Activated CD4-positive, alpha-beta T cell treated with anti-CD3 and anti-CD28 coated beads for 24 hours (primary cell): ENCODE data around the gene NACC2.
"Not testable (repeated sequence)": the region's sequence is repeated elsewhere in the genome, so short reads cannot be mapped to it uniquely, and the experiment has no call there.

ENCODE experiments used
- DNase-seq, 2 donors: peaks; one replicate each; pipeline ENCODE4 v3.0.0-alpha.2; 2020; ENCODE audit warnings: low read depth in 2 of 2

Gene NACC2

DNA sequence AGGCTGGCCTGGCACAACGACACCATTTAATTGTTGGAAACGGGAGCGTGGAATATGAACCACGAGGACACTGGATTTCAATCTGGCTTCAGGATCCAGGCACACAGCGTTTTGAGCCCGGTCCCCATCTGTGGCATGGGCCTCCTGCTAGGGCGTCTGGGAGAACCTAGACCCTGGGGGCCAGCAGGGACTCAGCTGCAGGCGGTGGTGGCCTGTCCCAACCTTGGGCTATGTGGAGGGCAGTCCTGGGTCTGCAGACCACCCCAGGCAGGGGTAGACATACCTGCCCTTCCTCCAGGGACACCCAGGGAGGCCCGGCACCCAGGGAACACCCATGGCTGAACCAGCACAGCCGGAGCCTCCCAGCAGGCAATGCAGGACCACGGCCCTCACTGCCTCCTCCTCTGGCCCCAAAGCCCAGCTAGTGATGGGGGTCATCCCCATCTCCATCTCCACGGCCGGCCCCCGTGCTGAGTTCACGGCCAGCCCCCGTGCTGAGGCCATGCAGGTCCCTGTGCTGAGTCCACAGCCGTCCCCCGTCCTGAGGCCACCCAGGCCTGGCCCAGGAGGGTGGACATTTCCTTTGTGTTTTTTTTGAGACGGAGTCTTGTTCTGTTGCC, 115.4 kb downstream of the NACC2 start:
- DNase-seq, result no peak

DNA sequence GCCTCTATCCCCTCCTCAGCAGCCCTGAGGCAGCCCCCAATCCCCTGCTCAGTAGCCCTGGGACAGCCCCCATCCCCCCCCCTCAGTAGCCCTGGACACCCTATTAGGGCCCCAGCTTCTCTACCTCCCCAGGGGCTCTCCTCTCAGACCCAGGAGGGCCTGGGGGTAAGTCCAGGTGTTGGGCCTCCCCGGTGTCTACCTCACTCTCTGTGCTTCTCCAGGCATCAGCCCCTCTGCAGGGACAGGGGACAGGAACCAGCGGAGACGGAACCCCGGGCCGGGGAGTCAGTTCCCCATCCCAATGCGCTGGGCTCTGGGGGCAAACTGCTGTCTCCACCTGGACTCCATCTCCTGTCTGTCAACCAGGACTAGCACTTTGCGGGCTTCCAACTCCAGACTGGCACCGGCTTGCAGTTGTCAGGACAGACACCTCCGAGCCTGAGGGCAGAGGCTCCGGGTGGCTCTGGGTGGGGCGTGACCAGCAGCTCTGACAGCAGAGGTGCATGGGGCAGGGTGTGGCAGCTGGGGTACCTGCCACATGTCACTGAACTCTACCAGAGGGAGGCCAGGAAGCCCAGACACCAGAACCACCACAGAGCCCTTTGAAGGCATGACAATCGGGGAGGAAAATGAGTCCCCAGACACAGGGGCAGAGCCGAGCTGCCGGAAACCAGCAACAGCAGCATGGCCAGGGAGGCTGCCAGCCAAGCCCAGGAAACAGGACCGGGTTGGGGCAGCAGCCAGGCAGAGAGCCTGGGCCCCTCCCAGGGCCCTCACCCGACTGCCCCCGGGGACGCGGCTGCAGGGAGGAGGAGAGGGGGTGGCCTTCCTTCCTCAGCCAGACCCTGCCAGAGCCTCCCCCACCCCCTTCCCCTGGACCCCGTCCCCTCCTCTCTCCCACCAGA, 116.2 kb downstream of the NACC2 start:
- no peak for DNase-seq

DNA sequence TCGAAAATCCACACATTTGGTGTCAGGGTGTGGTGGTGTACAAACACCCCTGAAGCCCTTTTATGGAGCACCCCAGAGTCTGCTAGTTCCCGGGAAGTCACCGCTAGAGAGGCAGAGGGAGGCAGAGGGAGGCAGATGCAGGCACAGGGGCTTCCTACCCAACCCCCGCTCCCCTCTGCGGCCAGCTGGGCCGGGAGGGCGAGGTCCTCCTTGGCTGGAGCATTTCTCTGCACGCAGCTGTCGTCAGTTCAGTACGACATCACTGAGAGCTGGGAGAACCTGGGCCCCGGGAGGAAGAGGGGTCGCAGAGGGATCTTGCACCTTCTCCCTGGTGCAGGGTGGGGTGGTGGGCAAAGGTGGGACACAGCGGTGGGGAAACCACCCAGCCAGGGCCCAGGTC, 118.1 kb downstream of the NACC2 start:
- no peak for DNase-seq

DNA sequence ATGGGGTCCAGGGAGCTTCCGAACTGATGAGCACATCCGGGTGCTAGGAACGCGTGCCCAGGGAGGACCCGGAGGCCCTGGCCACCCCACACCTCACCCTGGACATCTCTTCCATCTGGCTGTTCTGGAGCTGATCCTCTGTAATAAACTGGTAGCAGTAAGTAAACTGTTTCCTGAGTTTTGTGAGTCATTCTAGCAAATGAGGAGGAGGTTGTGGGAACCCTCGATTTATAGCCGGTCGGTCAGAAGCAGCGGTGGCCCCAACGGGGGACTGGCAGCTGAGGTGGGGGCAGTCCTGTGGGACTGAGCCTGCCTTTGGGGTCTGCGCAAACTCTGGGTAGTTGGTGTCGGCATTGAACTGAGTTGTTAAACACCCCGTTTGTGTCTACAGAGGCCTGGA, 118.6 kb downstream of the NACC2 start:
- no peak for DNase-seq

DNA sequence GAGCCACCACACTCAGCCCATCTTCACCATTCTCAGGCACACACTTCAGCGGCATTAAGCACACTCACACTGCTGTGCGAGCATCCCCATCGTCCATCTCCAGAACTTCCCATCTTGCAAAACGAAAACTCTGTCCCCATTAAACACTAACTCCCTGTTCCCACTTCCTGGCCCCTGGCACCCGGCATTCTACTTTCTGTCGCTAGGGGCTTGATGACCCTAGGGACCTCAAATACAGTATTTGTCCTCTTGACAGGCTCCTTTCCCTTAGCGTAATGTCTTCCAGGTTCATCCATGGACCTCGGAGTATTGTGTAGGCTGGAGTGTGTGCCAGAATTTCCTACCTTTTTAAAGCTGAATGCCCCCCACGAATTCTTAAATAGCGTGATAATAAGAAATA, 119.3 kb downstream of the NACC2 start:
- DNase-seq, result no peak

DNA sequence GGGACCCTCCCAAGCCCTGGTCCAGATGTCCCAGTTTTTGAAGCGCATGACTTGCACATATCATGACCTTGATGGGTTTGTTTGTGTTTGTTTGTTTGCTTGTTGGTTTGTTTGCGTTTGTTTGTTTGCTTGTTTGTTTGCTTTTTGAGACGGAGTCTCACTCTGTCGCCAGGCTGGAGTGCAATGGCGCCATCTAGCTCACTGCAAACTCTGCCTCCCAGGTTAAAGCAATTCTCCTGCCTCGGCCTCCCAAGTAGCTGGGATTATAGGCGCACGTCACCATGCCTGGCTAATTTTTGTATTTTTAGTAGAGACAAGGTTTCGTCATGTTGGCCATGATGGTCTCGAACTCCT, 120.9 kb downstream of the NACC2 start:
- DNase-seq, result no peak

DNA sequence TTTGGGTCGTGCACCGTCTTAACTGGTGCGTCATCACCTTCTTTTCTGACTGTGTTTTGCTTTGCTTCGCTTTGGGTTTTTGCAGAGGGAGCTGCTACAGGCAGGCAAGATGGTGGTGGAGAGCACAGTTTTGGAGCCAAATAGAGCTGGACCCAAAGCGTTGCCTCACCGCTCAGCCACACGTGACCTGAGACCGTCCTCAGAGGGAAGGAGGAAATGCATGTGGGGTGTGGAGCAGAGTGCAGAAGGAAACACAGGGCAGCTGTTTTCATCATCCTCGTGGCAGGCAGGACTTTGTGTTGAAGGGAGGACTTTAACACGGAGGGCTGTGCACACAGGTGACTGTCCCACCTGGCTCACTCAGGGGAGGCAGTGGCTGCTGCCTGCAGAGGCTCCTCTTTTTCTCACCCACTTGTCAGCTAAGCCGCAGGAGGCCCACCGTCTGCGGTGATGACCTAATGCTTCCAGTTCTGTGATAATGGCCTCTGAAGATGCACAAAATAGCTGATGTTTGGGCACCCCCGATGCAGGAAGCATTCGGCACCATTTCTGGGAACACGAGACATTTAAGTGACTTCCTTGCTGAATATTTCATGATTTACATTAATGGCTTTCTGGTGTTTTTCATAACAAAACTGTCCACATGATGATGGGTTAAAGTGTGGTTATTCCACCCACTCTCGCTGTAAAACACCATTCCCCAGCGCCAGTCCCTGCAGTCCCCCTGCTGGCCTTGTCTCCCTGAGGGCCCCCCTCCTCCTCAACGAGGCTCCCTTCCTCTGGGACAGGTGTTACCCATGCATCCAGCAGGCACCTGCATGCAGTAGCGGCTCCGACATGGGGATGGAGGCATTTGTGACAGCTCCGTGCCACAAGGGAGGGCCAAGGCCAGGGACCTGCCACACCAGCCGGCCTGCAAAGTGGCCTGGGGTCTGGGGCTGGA, 121.5 kb downstream of the NACC2 start:
- no peak for DNase-seq

DNA sequence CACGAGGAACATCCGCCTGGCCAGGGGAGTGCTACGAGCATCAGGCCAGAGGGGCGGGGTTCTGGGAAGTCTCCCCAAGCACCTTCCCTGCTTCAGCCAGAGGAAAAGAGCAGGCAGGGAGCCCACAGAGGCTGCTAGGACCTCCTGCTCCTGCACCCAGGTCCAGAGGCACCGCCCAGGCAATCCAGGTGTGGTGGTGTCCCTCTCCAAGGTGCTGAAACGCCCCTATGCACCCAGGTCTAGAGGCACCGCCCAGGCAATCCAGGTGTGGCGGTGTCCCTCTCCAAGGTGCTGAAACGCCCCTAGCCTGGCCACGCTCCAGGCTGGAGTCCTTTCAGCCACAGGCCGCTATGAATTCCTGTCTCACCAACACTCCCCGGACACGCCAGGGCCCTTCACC, 123.2 kb downstream of the NACC2 start:
- no peak for DNase-seq

DNA sequence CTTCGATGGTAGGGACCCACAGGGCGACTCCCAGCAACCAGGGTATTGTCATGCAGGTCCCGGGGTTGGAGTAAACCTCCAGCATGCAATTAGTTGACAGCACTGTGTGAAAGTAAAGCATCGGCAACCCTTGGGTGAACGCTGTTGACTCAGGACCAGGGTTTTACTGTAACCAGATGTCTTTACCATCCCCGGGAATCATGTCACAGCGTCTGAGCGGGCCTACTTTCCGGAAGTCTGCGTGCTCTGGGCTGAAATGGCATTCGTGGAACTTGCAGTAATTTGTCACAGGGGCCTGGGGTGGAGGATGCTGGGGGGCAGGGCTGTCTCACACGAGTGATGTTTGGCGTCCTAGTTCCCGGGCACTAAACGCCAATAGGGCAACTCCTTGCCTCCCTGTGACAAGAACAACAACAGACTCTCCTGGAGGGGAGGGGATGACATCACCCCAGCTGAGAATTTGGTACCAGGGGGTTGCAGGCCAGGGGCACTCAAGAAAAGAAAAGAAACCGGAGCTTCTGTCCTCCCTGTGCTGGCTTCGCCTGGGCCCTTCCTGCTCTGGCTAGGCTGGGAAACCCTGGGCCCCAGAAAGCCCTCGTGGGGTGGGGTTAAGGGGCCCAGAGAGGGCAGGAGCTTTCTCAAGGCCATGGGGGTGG, 123.8 kb downstream of the NACC2 start:
- DNase-seq, result no peak

DNA sequence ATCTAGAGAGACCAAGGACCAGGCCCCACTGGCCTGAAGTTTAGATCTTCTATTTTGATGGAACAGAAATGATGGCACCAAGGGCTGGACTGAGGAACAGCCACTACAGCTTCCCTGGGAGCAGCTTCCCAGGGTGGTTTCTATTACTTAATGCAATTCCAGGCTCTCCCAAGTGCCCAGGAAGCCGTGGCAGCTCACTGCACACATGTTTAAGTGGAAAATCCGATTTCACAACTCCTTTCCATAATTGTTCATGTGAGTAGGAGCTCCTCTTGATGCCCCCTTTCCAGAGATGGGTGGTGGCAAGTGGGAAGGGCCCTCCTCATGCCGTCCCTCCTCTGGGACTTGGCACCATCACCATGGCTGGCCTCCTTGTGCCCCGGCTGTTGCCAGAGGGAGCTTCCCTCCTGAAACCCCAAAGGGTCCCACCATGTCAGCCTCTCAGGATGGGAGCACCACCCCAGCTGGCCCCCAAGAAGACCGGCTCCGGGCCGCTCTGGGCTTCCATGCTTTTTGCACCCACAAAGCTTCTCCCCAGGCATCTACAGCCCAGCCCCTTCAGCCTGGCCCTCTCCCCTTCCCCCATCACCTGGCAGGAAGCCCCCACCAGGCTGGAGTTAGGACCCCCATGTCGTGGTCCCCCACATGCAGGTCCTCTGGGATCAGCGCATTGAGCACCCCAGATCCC, 124.8 kb downstream of the NACC2 start:
- no peak for DNase-seq

DNA sequence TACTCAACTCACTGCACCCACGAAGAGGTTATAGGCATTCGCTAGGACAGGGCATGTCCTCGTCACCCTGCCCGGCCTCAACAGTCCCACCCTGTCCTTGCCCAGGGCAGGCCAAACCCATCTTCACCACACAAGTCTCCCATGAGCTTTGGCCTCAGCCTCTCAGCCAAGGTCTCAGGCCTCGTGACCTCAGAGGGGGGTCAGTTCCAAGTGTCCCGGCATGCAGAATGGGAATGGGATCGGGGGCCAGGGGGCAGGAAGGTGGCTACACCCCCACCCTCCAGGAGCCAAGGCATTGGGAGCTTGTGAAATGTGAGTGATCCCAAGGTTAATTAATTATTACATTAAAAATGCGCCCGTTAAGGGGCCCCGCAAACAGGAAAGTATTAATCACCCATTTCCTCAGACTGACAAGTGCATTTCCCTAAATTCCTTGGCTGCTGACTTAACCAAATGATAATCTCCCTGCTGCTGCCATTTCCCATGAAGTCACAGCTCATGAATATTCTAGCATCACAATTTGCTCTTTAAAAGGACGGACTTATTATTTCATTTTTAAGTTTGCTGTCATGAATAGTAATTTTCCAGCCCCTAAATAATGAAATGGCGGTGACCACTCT, 125.9 kb downstream of the NACC2 start:
- no peak for DNase-seq

DNA sequence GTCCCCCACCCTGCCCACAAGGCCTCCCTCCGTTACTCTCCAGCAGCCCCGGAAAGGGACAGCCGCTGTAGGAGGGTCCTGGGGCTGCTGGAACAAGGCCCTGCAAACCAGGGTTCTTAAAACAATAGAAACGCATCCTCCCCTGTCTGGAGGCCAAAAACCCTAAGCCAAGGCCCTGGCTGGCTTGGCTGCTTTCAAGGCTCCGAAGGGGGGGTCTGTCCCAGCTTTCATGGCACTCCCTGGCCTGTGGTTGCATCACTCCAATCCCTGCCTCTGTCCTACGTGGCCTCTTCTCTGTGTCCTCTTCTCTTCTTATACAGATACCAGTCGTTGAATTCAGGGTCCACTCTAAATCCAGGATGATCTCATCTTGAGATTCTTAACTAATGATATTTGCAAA, 126.5 kb downstream of the NACC2 start:
- no peak for DNase-seq

DNA sequence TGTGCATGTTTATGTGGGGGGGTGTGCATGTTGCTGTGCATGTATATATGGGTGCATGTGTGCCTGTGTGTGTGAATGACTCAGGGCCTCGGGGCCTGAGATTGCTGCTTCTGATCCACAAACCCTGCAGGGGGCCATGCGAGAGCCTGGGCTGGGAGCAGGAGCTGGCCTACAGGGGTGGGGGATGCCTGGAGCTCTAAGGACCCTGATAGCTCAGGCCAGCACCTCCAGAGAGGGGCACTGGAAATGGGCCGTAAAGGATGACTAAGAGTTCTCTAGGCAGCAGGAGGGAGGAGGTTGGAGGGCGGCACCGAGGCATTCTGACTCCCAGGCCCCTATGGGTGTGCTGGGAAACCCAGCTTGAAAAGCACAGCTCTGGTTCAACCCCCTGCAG, 127.0 kb downstream of the NACC2 start:
- DNase-seq, result no peak

DNA sequence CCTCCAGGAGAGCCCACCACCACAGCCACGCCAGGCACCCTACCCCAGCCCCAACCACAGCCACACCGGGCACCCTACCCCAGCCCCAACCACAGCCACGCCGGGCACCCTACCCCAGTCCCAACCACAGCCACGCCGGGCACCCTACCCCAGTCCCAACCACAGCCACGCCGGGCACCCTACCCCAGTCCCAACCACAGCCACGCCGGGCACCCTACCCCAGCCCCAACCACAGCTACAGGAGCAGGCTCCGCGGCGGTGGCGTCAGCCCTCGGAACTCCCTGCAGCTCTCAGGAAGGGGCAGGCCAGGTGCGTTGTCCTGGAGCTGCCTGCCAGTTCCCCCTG, 128.2 kb downstream of the NACC2 start:
- not testable (repeated sequence) for DNase-seq

DNA sequence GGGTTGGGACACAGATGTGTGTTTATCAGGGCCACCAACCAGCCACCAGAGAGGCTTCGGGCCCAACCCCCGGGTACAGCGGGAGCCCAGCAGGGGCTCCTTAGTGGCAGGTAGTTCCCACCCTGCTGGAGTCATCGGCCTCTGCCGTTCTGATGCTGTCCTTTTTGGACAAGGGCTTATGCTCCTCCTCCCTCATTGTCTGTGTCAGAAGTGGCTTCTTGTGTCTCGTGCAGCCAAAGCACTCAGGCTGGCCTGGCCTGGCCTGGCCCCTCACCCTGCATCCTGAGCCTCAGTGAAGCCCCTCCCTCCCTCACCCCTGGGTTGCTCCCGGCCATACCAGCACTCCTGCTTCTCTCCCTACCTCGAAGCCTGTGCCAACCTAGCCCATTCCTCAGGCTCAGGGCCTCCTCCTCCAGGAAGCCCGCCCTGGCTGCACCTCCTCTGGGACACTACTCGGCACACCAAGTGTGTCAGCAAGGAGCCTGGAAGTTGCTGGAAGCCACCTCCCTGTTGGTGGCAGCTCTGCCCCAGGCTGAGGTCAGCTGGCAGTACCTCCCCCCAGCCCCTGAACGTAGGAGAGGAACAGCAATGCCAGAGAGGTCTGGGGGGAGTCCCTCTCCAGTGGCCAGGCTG, 129.8 kb downstream of the NACC2 start:
- DNase-seq, result no peak

DNA sequence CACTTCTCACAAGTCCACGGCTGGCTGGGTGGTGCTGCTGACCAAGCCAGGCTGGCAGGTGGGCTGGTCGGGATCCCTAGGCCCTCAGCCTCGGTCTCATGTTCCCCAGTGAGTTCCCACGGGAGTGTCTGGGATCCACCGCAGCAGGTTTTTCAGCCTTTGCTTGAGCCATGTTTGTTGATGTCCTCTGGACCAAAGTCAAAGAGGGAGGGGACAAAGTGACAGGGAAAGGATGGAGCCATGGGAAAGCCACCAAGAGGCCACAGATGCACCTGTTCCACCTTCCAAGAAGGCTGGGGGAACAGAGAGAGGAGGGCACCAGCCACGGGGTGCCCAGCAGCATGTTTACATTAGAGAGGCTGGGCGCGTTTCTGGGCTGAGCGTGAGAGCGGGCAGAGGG, 131.2 kb downstream of the NACC2 start:
- no peak for DNase-seq

DNA sequence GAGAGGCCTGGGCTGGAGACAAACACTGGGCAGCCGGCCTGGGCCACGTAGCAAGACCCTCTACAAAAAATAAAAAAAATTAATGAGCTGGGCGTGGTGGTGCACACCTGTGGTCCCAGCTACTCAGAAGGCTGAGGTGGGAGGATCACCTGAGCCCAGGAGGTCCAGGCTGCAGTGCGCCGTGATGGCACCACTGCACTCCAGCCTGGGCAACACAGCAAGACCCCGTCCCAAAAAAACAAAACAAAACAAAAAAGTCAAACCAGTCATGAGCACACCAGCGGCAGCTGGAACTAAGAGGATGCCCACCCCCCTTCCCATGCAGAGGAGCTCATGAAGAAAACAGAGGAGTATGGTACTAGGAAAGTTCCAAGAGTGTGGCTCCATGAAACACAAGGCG, 131.8 kb downstream of the NACC2 start:
- DNase-seq, result no peak

DNA sequence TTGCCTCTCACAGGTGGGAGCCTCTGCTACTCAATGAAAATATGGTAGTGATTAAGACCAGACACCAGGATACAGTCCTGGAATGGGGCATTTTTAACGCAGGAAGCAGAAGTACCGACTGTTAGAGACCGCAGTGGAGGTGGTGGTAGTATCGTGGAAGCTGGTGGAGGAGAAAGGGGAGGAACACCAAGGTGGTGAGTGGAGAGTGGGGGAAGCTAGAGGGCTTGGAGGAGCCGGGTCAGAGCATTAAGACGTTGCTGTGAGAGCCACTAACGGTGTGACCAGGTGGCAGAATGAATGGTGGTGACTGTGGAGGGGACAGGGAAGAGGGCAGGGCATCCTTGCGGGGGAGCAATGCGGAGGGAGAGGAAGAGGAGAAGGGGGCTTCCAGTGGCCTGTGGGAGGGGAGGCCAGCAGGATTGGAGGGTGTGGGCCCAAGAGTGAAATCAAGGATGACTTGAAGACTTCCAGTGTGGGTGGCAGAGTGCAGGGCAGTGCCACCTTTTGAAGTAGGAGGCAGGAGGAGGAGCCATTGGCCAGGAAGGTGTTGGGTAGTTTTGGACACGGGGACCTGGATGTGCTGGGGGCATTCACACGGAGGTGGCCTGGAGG, 132.3 kb downstream of the NACC2 start:
- DNase-seq, result no peak

DNA sequence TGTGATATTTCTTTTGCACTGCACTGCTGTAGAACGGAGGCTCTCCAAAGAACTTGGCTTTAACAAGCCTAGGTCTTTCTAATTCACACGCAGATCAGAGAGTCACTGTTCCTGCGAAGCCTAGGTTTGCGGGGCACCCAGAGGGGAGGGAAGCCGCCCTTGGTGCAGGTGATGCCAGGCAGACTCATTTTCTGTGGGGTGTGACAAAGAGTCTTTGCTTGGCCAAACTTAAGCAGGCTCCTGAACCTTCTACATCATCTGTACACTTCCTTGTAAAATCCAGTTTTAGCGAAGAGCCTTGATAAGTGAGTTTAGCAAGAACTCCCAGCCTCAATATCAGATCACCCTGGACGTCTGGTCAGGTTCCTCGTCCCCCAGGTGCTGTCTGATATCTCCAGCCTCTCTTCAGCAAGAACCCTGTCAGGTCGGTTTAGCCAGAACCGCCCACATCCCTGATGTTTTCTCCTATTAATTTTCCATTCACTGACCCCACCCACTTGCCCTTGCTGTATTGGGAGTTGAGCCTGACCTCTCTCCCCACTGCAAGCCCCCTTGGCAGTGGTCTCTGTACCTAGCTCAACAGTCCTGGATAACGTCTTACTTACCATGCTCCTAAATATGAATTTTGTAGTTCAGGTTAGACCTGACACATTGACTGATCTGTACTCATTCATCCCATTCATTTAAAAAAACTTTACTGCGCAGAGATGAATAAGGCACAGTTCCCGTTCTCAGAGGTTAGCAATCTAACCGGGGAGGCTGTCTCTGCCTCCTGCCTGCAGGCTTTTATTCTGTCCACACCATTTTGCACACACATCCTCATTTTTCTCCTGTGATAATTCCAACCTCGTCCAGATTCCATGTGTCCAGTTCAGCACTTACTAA, 133.0 kb downstream of the NACC2 start:
- DNase-seq, result no peak
